Measurements from ENCODE around the gene NAPB.
"Not testable (repeated sequence)": the region's sequence is repeated elsewhere in the genome, so short reads cannot be mapped to it uniquely, and the experiment has no call there.

NAPB gene

DNA sequence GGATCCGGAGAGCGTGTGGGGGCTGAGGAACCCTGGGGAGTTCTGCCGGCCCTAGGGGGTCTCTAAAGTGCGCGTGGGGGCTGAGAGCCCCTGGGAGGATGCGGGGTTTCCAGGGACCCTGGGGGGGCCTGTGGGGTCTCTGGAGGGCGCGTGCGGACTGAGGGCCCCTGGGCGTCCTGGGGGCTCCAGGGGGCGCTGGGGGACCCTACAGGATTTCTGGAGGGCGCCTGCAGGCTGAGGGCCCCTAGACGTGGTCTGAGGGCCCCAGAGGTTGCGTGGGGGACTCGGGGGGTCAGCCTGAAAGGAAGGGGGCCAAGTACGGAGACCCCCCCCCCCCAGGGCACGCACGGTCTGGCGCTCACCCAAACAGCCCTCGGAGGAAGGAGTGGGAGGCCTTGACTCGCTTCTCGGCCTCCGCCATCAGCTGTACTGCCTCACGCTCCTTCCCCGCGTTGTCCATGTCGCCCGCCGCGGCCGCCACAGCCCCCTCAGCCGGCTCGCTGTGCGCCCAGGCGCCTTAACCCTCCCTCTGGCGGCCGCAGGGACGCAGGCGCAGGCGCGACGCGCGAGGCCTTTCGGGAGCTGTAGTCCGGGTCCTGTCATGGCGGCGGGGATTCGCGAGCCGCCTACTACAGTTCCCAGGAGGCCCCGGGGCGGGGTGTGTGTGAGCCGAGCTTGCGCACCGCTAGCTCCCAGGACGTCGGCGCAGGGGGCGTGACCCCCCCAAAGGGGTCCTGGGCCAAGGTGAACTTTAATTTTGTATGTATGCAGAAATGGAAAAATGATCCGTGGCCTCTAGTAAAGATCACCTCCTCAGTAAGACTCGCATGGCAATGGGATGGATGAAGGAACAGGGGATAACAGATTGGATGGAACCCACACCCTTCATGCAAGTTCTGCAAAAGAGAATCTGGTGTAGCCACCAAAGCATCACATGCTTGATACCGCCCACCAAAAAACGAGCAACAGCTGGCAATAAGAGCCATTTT, at the start of gene NAPB:
TSS of gene NAPB (minus strand) at position 546 of the 989 bp plus-strand sequence. CDS start at position 460, 86 bp downstream.
- DNase-seq, result peak; percentile 93 to 94

DNA sequence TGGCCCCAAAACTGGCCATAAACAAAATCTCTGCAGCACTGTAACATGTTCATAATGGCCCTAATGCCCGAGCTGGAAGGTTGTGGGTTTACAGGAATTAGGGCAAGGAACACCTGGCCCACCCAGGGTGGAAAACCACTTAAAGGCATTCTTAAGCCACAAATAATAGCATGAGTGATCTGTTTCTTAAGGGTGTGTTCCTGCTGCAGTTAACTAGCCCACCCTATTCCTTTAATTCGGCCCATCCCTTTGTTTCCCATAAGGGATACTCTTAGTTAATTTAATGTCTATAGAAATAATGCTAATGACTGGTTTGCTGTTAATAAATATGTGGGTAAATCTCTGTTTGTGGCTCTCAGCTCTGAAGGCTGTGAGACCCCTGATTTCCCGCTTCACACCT, 45.7 kb upstream of the NAPB start:
- DNase-seq, result not testable (repeated sequence)

DNA sequence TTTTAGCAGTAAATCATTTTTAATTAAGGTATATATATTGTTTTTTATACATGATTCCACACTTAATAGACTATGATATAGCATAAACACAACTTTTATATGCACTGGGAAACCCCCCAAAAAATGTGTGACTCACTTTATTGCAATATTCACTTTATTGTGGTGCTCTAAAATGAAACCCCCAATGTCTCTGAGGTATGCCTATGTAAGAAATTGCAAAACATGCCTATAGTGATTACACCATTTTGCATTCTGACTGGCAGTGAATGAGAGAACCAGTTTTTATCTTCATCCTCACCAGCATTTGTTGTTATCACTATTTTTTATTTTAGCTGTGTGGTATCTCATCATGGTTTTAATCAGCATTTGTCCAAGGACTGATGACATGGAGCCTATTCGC, 39.9 kb upstream of the NAPB start:
- no peak for DNase-seq

DNA sequence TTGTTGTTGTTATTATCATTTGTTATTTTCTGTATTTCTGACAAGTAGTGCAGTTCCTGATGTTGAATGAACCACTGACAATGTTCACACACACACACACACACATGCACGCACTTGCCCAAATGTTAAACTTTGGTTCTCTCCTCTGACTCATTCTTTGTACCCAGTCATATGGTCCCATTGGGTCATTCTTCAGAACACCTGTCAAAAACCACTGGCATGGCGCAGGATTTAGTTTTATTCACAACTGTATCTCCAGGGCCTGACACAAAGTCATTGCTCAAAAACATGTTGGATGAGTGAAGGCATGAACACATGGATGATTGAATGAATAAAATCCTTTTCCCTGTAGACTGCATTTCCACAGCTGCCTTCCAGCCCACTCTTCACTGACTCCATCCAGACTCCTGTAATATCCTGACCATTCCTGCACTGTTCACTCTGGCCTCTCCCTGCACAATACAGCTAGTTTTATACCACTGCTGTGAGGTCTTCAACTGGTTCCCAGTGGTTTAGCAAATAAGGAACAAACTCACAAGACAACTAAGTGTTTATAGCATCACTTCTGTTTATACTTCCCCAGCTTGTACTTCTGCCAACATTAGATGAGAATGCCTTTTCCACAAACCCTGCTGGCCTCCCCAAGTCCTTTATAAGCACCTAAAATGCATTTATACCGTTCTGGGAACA, 38.3 kb upstream of the NAPB start:
- no peak for DNase-seq

DNA sequence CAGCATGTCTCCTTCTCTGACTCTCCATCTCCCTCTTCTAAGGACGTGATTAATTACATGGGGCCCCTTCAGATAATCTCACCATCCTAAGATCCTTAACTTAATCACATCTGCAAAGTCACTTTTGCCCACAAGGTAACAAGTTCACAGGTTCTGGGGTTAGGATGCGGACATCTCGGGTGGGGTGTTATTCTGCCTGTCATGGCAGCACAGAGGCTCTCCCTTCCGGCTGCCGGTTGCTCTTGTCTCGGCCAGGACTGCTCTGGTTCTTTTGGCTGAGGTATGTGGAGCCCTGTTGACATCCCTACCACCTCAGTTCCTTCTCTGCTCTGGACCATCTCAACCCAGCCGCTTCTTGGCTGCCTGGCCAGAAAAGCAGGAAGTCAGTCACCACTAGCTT, 35.6 kb upstream of the NAPB start:
- no peak for DNase-seq

DNA sequence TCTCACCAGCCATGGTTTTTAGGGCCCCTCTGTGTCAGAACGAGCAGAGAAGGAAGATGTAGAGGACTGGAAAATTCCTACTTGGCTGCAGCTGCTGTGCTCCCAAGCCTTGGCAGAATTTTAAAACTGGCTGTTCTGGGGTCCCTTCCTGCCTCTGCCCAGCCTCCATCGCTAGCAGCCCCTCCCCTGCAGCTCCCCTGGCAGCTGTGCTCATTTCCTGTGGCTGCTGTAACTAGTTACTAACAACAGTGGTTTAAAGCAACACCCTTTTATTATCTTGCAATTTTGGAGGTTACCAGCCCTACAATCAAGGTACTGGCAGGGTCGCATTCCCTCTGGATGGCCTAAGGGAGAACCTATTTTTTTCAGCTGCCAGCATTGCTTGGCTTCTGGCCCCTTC, 35.1 kb upstream of the NAPB start:
- DNase-seq, result no peak

DNA sequence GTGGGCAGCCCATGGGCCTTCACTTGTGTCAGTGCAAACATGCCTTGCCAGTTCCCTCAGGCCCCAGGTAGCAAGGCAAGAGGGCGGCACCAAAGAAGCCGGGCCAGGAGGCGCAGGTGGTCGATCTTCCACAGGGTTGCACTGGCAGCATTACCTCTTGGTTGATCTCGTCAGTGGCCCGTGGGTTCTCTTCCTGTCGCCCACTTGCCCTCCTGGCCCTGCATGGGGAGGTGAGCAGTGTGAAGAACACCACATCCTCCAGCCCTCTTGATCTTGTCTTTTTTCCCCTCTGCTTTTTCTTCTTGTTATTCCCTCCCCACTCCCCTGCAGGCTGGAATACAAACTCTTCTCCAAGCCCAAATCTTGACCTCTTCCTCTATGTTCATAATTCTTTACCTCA, 34.4 kb upstream of the NAPB start:
- DNase-seq, result no peak

DNA sequence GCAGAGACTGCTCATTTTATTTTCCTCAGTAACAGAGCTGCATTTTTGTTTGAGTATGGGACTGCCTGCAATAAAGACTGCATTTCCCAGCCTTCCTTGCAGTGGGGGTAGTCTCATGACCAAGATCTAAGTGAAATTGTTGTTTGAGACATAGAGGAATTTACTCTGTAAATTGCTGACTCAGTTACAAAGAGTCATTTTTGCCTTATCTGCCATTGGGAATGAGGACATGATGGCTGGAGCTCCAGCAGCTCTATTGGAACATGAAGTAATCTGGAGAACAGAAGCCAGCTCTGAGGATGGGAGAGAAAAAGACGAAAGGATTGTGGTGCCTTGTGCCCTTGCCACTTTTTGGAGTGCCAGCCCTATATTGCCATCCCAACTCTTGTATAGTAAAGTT, 33.5 kb upstream of the NAPB start:
- no peak for DNase-seq

DNA sequence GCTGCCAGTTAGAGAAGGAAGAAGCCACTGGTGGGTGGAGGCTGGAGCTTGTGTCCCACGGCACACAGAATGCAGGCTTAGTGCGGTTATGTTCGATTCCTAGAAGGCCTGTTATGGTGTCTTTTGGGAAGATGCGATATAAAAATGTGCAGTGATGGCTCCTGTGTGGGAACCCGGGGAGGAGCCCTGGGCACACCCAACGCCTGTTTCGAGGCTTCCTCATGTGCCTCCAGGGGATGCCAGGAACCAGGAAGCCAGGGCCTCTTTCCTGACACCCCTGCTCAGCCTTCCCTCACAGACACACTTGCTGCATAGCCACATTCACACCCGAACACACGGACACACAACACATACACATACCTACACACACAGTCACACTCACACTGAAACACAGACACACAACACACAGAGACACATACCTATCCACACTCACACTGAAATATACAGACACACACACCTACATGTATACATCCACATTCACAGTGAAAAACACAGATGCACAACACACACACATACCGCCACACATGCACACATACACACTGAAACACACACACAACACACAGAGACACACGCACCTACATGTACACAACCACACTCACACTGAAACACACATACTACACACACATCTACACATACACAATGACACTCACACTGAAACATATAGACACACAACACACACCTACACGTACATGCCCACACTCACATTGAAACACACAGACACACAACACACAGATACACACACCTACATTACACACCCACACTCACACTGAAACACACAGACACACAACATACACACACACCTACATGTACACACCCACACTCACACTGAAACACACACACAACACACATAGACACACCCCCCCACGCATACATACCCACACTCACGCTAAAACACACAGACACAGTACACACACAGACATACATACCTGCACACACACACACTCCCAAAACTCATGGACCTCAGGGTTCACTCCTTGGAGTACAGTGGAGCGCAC, 32.6 kb upstream of the NAPB start:
- DNase-seq, result no peak

DNA sequence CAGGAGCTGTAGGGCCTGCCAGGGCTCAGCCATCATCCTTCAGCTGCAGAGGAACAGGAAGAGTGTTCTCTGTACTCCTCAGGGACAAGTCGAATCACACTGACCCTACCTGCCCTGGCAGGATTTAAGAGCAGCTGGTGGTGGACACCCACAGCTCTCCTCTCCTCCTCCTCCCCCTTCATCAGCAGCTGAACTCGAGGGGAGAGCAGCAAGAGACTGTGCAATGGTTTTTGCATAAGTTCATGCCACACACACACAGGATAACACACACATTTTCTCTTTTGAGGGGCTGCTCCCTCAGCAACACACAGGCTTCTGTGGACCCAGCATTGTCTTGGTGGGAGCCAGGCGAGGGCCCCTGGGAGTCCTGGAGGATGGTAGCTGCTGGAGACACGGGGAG, 31.5 kb upstream of the NAPB start, which contains the start of gene CST11:
TSS of gene CST11 (minus strand) at position 101 of the 400 bp plus-strand sequence. CDS start at position 36, 65 bp downstream.
- DNase-seq, result no peak

DNA sequence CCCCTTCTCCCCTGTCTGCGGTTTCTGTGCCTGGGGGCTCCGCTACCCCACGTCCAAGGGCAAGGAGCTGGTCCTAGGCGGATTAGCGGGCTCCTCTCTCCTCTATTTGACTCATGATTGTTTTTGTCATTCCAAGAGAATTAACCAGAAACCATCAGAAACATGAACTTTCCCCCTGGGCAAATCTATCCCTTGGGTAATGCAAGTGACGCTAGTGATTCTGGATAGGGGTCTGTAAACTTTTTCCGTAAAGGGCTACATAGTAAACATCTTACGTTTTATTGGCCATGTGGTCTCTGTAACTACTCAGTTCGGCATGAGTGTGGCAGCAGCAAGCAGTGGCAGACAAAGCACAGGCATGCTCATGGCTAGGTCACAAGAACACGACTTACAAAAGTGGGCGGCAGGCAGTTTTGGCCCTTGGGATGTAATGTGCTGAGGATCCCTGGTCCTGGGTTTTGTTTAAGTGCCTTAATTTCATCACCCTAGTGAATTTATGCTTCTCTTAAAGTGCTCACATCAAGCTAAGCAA, 30.7 kb upstream of the NAPB start:
- no peak for DNase-seq

DNA sequence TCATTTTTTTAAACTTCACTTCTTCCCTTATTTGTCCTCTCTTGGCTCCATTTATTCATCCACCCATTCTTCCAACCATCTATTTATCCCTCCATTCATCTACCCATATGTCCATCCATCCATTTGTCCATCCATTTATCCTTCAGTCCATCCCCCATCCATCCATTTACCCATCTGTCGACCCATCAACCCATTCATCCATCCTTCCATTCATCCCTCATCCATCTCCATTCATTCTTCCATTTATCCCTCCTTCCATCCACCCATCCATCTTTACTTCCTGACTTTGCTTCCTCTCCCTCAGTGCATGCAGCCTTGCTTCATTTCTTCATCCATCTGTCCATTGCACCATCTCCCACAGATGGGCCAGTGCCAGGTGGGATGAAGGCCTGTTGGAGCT, 29.6 kb upstream of the NAPB start:
- no peak for DNase-seq

DNA sequence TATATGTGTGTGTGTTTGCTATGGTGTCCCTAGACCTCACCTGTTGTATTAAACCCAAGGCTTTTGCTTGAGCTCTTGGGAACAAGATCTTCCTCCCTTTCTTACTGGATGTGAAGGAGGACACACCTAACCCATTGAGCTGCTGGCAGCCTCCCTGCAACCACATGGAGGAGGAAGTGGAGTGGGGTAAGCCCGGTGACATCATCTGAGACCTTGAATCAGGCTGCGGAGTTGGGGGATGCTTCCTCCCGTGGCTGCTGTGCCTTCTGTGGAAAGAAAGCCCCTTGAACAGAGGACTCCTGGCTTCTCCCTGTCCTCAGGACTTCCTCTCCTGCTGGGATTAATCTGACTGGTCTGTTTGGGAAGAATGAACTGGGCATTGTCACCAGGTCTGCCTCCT, 28.1 kb upstream of the NAPB start:
- DNase-seq, result no peak

DNA sequence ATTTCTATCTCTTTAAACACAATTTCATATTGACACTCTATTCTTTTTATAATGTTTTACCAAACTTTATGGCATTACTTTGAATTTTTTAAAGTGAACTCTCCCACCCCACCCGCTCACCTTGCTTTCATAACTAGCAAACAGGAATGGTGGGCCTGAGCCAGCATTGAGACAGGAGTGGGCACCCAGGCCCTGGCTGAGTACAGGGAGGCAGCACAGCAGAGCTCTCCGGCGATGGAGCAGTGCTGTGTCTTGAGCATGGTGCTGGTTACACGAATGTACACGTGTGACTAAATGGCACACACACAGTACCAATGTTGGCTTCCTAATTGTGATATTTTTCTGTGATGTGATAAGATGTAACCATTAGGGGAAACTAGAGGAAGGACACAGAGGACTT, 26.9 kb upstream of the NAPB start:
- DNase-seq, result no peak

DNA sequence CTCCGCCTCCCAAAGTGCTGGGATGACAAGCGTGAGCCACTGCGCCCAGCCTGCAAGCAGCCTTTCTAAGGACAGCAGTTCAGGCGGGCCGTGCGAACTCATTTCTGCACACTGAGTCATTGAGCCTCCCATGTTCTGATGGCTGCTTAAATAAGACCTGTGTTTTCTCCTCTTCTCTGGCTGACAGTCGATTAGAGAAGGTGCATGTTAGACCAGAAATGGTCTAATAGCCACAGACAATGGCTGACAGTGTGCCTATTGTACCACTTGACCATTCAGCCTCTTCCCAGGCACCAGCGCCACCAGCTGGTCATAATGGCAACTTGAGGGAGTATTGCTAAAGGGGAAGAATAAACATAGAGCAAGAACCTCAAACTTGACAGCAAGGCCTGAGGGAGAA, 25.2 kb upstream of the NAPB start:
- peak; percentile 60 to 69 for DNase-seq

DNA sequence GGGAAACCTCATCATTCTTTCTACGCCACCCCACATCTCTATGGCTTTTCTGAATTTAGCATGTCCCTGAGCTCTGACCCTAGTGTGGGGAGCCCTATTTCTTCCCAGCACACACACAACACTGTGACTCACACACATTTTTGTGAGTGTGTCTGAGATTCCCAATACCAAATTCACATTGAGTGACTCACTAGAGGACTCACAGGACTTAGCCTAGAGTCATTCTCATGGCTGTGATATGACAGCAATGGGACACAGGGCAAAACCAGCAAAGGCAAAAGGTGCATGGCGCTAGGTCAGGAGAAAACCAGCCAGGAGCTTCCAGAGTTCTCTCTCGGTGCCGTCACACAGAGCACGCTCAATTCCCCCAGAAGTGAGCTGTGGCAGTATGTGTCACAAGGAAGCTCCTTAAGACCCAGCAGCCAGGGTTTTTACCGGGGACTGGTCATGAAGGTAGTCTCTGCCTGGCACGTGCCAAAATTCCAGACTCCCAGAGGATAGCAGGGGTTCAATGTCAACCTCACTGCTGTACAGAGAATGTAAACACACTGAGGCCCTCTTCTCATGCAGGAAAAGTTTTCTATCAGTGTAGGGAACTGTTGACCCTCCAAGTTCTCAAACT, 24.4 kb upstream of the NAPB start:
- no peak for DNase-seq

DNA sequence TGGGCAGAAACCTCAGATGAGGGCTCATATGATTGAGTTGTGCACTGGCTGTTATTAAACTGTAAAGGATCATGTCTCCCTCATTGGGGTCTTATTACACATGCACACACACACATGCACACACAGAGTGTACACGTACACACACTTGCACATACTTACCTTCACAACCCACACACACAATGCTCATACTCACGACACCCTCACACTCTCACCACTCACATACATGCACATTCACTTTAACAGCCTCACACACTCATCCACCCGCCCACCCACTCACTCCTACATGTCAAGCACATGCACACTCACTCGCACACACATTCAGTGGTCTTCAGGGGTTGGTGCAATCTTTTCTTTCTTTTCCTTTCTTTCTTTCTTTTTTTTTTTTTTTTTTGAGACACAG, 23.6 kb upstream of the NAPB start:
- no peak for DNase-seq

DNA sequence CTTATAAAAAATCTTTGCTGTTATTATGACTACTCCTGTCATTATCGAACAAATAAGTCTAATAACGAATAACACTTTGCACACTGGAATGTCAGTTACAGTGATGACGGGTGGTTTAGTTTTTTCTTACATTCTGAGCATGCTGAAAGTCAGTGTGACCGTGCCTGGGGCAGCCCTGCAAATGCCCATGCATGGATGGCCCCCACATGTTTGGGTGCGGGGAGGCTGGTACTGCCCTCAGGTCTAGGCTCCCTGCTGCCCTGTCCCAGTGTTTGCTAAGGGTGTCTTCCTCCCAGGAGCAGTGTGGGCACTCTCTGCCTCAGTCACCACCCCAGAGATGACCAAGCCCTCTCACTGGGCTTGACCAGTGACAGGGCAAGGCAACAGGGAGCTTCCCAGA, 21.1 kb upstream of the NAPB start:
- no peak for DNase-seq

DNA sequence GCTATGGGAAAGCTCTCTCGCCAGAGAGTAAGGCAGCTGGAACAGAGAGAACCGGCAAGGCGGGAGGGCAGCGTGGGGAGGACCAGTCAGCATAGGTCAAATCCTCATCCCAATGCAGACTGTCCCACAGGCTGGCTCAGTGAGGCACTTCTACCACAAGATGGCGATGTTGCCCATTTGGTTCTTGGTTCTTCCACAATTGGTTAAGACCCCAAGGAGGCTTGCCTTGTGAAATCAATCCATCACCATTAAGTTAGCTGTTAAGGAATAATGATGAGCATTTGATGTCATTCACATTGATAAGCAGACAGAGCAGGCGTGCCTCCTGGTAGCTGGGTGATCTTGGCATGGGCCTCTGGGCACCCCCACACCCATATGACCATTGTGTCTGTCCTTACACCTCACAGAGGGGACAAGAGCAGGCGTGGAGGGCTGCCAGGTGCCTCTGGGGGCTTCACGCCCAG, 20.6 kb upstream of the NAPB start:
- peak; percentile 74 to 76 for DNase-seq

DNA sequence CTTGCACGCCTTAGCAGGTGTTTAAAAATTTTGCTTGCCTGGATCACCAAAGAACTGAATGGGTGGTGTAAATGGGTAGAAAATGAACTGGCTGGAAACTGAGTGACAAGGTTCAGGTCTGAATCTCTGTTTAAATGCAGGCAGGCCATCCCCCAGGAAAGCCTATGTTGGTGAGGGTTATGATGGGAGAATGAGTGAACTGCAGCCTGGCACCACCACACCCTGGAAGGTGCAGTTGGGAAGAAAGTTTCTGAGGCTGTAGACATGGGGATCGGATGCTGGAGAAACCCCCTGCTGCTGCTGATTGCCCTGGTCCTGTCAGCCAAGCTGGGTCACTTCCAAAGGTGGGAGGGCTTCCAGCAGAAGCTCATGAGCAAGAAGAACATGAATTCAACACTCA, 18.7 kb upstream of the NAPB start:
- DNase-seq, result no peak

DNA sequence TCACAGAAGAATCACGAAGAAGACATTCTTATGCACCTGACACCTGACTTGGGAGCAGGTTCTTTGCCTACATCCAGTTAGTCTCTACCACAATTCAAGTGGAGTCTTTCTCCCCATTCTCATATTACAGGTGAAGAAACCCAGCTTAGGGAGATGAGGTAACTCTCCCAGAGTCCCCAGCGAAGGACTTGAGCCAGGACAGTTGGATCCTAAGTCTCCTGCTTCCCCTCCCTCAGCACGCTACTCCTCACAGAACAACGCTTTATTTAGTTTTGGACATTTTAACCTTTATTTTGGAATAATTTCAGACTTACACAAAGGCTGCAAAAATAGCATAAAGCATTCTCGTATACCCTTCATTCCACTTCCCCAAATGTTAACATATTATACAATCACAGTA, 17.4 kb upstream of the NAPB start:
- no peak for DNase-seq

Measured in activated T-cell treated with anti-CD3 and anti-CD28 coated beads, Interleukin-2, amount 50 U/mL, for 48 hours (primary cell).